Activated CD4-positive, CD25-positive, alpha-beta regulatory T cell treated with anti-CD3 and anti-CD28 coated beads, Interleukin-2, amount 50 U/mL, for 24 hours (primary cell): ENCODE results near the gene HEATR5A.
A peak's percentile ranks its signal among the peaks of the same experiment; 100 is the strongest.
"Not testable (repeated sequence)": the region's sequence is repeated elsewhere in the genome, so short reads cannot be mapped to it uniquely, and the experiment has no call there.

Source experiments
- ATAC-seq, 2 donors: fragments of 150-1000 bp; cut with Tn5 transposase; one replicate each; pipeline ENCODE4 v1.10.0; 2021; ENCODE audit warnings: mild to moderate bottlenecking in 1 of 2, moderate library complexity in 1 of 2

HEATR5A gene

GRCh38 chr14:31255918-31256317 is 164.4 kb downstream of the HEATR5A start:
- not testable (repeated sequence) for ATAC-seq

- no peak for ATAC-seq
Measured at GRCh38 chr14:31255286-31255685, 165.1 kb downstream of the HEATR5A start.

DNA sequence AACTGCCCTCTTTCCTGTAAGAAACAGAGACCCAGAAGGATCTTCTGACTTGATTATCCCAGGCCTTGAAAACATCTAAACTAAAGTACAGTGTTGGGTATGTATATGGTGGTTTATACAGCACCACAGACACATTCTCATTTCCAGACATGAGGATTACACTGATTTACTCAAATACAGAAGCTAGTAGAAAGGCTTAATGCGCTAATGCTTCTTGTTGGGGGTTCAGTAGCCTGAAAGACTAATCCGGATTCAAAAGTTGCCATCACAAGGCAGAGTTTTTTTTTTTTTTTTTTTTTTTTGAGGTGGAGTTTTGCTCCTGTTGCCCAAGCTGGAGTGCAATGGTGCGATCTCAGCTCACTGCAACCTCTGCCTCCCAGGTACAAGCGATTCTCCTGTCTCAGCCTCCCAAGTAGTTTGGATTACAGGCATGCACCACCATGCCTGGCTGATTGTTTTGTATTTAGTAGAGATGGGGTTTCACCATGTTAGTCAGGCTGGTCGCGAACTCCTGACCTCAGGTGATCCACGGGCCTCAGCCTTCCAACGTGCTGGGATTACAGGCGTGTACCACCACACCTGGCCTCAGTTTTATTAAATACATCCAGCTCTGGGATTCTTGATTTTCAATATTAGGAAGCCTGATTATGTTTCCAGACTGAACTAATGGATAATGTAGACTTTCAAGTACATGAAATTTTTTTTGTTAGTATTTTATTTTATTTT is 166.4 kb downstream of the HEATR5A start:
- ATAC-seq: no peak

DNA sequence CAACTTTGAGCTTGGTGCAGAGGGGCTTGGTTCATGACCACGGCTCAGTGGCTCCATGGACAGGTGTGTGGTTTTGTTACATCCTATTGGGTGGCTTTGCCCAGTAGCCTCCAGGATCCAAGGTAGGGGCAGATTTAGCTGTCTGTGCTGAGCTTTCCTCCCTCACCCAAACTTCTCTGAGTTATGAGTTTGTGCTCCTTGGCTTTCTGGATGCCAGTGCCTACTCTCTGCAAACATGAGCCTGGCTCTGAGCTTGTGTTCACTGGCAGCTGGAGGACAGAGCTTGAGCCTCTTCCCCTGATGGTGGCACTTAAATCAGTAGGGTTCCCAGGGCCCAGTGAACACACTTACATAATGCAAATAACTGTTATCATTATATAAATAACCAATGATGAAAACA is 167.5 kb downstream of the HEATR5A start:
- ATAC-seq: no peak

DNA sequence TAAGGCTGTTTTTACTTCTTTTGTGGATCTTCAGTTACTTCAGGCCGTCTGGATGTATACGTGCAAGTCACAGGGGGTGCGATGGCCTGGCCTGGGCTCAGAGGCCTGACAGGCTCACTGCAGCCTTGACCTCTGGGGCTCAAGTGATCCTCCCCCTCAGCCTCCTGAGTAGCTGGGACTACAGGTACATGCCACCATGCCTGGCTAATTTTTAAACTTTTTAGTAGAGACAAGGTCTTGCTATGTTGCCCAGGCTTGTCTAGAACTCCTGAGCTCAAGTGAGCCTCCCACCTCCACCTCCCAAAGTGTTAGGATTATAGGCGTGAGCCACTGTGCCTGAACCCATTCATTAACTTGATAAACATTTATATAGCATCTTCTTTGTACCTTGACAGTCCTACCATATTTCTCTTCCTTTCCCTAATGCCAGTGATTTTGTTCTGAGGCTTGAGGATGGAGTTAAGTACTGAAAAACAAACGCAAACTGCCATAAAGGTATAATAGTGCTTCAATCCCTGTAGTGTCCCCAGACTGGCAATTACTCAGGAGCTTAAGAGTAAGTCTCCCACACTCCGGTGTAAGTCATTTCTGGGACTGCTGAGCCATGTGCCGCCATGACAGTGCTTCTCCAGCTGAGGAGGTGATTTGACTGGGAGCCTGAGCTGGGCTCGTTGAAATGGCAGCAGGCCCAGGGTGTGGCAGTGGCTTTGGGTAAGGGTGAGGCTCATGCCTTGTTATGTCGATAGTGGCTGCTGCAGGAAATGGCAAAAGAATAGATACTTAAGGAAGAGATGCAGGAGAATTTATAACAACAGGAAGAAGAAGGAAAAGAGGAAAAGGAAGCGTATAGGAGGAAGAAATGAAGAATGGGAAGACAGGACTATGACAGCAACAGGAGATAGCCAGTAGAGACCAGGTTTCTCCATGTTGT is 169.1 kb downstream of the HEATR5A start:
- ATAC-seq: no peak

DNA sequence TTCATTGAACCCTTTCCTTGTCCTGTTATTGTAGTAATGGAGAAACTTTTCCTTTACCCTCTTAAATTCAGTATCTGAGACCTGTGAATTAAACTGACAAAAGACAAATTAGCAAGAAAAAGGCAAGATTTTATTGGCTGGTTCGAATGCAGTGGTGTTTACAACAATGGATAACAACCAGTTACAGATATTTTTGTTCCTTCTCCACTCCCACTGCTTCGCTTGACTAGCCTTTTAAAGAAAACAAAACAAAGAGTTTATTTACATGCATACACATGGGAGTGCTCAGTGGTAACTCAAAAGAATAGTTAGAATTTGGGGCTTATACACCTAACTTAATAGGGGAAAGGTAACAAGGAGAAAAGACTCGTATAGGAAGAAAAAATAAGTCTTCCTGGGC is 175.7 kb downstream of the HEATR5A start:
- no peak for ATAC-seq

GRCh38 chr14:31243860-31244259 is 176.5 kb downstream of the HEATR5A start:
- peak; percentile 69 to 76 for ATAC-seq

GRCh38 chr14:31242161-31242940 is 178.0 kb downstream of the HEATR5A start:
- not testable (repeated sequence) for ATAC-seq
